Stimulated activated CD4-positive, alpha-beta T cell treated with anti-CD3 and anti-CD28 coated beads, Interleukin-1b, Interleukin-23, amount 100 ng/mL, for 48 hours (primary cell): Measurements from ENCODE around the gene ETS1.
"Not testable (repeated sequence)": the region's sequence is repeated elsewhere in the genome, so short reads cannot be mapped to it uniquely, and the experiment has no call there.

Experiments
- DNase-seq: peaks from one replicate; pipeline ENCODE4 v3.0.0-alpha.2; 2020

Gene ETS1

DNA sequence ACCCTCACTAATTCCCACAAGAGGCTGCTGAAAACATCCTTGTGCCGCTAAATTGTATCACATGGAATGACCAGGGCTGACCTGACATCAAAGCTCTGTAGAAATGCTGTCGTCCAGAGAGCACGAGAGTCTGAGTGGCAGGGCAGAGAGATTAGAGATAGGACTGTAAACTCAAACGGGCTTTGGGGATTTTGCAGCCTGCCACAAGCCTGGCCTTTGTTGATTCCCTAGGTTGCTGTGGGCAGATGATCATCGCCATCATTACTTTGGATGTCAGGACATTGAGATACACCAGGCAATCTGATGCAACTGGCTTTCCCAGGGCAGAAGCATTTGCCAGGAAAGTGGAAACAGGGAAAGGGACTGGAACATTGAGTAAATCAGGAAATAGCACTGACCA, 131.6 kb downstream of the ETS1 start:
- no peak for DNase-seq

DNA sequence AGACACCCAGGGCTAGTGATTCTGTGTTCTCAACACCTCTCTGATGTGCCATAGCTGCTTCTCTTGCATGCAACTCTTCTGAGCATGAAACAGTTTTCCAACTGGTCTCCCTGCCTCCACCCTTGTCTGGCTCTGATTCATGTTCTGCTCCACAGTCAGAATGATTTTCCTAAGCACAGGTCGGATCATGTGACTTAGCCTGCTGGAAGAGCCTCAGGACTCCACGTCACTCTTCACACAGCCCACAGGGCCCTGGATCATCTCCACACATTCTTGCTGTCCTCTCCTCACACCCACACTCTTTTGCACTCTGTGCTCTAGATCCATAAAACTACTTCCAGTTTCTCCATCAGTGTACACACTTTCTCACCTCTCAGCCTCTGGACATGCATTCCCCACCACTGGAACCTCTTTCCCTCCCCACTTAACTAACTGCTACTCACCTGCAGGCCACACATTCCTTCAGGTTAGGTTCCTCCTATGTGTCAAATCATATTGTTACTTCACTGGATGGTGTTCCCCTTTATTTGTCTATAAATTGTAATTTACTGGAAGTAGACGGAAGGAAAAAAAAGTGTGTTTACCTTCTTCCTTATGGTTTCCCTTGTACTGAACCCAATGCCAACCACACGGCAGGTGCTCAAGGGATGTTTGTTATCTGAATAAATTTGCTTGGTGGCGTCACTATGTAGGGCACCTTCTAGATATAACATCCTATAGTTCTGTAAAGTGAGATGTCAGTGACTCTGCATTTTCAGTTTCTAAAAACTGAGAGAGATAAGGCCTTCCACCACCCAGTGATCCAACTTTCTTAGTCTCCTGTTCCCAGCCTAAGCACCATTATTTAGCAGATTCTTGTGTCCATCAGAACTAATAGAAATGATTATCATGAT, 133.7 kb downstream of the ETS1 start:
- no peak for DNase-seq

GRCh38 chr11:128451652-128452470, 135.5 kb downstream of the ETS1 start:
- no peak for DNase-seq

- DNase-seq: no peak
Measured at GRCh38 chr11:128450882-128451651, 136.3 kb downstream of the ETS1 start.

- DNase-seq: not testable (repeated sequence)
Measured at GRCh38 chr11:128450425-128450824, 136.9 kb downstream of the ETS1 start.

DNA sequence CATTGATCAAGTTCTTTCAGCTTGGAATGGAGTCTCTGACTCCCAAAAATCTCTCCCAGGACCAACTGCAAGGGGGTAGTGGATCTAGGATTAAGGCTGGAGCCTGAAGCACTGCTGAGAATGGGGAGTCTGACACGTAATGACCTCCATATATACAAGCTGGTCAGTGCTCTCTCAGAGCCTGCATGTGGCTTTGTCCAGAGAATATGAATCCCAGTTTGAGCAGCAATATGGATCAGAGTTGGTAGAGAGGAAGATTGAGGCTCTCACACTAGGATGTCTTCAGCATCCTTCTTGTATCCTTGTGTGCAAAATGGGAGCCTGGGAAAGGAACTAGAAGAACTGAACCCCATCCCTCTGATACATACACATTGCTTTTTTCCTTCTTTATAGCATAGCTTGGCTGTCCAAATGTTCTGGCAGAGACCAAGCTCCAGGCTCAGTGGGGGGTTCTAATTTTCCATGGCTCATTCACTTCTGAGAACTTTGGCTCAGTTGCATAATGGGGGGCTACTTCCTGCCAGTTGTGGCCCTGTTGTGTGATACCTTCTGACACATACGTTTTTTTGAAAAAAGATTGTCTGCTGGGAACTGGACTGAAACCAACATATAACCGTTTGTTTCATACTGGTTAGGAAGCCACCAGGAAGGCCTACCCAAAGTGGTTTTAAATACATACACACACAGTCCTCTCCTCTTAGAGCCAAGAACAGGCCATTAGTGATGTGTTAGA, 138.2 kb downstream of the ETS1 start:
- no peak for DNase-seq

- DNase-seq: no peak
Measured at GRCh38 chr11:128448200-128448886, 139.0 kb downstream of the ETS1 start.

GRCh38 chr11:128447233-128447632, 140.1 kb downstream of the ETS1 start:
- no peak for DNase-seq

- DNase-seq: not testable (repeated sequence)
Measured at GRCh38 chr11:128445921-128446320, 141.4 kb downstream of the ETS1 start.

GRCh38 chr11:128437136-128437535, 150.2 kb downstream of the ETS1 start:
- no peak for DNase-seq

DNA sequence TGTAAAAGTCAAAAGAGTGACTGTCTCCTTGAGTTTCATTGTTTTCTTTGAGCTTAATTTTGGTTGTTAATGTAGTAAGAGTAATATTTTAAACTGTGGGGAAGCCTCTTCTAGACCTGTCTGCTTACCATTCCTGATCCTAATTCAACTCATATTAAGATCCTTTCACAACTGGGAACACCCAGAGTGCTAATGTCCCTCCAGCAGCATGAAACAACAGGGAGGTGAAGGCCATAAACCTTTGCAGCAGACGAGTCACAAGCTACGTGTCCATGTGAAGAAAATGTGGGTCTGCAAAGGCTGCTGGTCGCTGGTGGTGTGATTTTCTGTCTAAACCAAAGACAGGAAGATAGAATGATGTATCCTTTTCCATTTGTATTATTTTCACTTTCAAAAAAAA, 152.5 kb downstream of the ETS1 start:
- DNase-seq: no peak

DNA sequence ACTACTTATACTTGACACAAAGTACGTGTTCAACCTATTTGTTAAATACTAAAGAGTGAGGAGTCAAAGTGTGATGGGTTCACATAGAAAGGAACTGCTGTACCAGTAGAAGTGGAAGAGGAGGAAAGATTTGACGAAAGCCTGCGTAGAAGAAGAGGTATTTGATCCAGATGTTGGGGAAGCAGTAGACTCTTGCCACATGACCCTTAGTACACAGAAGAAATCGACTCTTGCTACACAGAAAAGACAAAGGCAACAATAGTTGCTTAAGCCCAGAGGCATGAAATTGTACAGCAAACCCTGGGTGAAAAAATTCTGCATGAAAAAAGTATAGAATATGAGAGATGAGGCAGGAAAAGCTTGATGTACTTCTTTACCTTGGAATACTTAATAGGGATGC, 152.9 kb downstream of the ETS1 start:
- DNase-seq: no peak

DNA sequence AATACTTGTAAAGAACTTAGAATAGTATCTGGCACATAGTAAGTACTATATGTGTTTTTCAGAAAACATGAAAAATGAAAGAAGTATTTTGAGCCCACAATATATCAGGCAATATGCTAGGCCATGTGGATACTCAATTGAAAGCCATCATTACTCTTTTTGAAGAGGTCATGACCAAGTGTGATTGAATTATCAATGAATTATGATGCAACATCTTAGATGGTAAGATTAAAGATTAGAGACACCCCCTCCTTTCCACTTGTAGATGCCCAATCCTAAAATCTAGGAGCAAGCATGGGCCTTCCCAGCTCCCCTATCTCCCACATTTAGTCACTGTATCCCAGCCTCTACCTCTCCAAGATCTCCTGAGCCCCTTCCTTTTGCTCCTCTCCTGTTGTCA, 154.4 kb downstream of the ETS1 start:
- no peak for DNase-seq

- no peak for DNase-seq
Measured at GRCh38 chr11:128431931-128432330, 155.4 kb downstream of the ETS1 start.

DNA sequence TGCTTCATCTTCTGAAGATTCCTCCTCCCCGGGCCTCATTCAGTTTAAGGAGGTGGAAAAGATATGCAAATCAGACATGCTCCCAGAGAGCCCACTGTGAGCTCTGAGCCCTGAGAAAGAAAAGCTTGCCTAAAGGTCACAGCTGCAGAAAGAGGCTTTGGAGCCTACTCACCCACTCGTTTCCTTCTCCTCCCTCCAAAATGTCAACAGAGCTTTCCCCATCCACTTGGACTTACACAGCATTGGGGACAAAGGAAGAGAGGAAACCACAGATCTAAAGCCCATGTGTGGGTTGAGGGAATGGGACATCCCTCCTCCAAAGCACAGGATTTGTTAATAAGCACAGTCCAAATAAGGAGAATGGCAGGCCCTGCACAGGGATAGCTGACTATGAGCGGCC, 158.4 kb downstream of the ETS1 start:
- no peak for DNase-seq

DNA sequence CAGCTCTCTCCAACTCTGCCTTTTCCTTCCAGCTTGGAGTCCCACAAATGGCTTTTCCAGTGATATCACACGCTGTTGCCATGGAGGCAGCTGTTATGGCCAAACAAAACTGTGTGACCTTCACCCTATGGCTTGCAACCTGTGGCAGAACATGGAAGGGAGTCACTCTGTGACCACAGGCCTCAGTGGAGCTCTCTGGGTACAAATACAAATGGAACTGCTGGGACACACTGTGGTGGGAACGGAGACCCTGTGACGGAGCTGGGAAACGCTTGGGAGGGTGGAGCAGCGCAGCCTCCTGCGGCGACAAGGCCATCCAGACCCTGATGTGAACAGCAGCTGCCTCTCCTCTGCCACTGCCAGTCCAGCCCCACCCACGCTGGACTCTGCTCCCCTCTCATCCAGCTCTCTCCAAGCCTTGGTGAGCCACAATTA, 162.5 kb downstream of the ETS1 start:
- no peak for DNase-seq

GRCh38 chr11:128424271-128424711, 163.1 kb downstream of the ETS1 start:
- DNase-seq: no peak

DNA sequence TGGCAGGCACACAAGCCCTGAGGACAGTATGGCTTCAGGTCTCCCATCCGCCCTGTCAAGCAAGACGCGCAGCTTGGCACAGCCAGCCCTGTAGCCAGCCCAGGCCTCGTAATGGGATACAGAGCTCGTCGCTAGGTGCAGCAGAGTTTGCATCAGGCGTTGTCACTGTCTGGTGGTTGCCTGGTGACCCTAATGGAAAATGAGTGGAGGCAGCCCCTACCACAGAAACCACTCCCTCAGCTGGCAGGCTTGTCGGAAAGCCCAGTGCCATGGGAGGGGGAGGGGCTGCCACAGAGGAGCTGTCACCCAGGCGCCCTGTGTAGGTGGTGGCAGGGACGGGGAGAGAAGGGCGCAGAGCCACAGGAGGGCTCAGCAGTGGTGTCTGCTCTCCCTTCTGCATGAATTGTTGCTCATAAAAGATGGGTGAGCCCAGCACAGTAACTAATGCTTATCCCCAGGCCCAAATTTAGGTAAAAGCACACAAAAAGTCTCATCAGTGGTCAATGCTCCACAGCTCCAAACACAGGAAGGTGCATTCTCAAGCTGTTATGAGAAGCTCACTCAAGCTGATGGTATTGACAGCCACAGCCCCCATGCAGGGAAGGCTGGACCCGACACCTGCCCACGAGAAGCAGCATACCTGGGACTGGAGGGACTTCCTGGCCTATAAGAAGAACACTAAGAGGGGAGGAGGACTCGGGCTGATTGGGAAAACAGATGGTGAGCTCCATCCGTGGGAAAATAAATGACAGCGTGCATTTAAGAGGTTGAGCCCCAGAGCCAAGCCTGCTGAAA, 164.6 kb downstream of the ETS1 start:
- peak; percentile 95 for DNase-seq

DNA sequence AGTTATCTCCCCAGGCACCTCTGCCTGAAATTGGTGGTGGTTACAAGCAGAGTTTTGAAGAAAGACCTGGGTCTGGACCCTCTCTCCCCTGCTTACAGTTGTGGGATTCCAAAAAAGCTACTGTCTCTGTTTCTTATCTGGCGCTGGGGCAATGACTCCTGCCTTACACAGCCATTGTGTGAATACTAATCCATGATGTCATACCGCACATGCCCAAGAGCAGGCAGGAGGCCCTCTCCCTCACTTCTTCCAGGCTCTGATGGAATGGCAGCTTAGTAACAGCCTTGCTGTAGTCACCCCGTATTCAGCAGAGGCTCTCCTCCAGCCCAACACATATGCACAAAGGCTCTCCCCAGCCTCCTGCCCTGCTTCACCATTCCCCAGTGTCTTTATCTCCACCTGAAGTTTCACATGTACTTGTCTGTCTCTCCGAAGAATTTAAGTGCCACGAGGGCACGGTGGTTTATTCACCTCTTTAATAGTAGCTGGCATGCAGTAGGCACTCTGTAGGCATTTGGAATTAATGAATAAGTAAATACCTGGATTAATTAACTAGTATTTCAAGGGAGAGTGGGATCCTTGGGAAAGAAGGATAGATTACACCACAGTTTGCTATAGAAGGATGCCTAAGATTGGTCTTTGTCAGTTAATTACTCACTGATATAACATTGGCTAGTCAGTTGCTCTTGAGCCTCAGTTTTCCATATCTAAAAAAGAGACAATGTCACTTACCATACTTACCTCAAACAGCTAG, 165.6 kb downstream of the ETS1 start:
- DNase-seq: peak; percentile 35

GRCh38 chr11:128420951-128421350, 166.4 kb downstream of the ETS1 start:
- no peak for DNase-seq
